EL (cell line): ENCODE data around the gene NPR2.

Experiments used
- DNase-seq: peaks from one replicate; pipeline ENCODE4 v3.0.0-alpha.2; 2016

NPR2 gene

GRCh38 chr9:35766997-35767396 is 24.4 kb upstream of the NPR2 start:
- DNase-seq, result no peak

- no peak for DNase-seq
Observed at GRCh38 chr9:35767458-35767857, 23.9 kb upstream of the NPR2 start.

GRCh38 chr9:35769763-35770162 is 21.6 kb upstream of the NPR2 start:
- DNase-seq, result no peak

- DNase-seq, result no peak
Observed at GRCh38 chr9:35771075-35771433, 20.3 kb upstream of the NPR2 start.

- DNase-seq, result no peak
Observed at GRCh38 chr9:35771534-35771933, 19.9 kb upstream of the NPR2 start.

- DNase-seq, result no peak
Observed at GRCh38 chr9:35771943-35772342, 19.4 kb upstream of the NPR2 start.

- no peak for DNase-seq
Observed at GRCh38 chr9:35774907-35775635, 16.3 kb upstream of the NPR2 start.

GRCh38 chr9:35776018-35776417 is 15.4 kb upstream of the NPR2 start:
- DNase-seq, result no peak

GRCh38 chr9:35778496-35778895 is 12.9 kb upstream of the NPR2 start:
- DNase-seq, result no peak

GRCh38 chr9:35781066-35781465 is 10.3 kb upstream of the NPR2 start:
- no peak for DNase-seq

- no peak for DNase-seq
Observed at GRCh38 chr9:35783418-35783817, 8.0 kb upstream of the NPR2 start.

GRCh38 chr9:35789541-35789940 is 1.9 kb upstream of the NPR2 start:
- no peak for DNase-seq

GRCh38 chr9:35790025-35790384 is 1.4 kb upstream of the NPR2 start:
- no peak for DNase-seq

- DNase-seq, result peak; percentile 87
Observed at GRCh38 chr9:35790385-35791296, 750 bp upstream of the NPR2 start.

GRCh38 chr9:35792024-35792813 is 828 bp downstream of the NPR2 start:
- DNase-seq, result no peak

GRCh38 chr9:35792826-35793225 is 1.4 kb downstream of the NPR2 start:
- no peak for DNase-seq

GRCh38 chr9:35793461-35793860 is 2.1 kb downstream of the NPR2 start:
- no peak for DNase-seq

GRCh38 chr9:35795695-35796094 is 4.3 kb downstream of the NPR2 start:
- no peak for DNase-seq

GRCh38 chr9:35797311-35798109 is 6.1 kb downstream of the NPR2 start:
- DNase-seq, result no peak

- peak; percentile 77 for DNase-seq
Observed at GRCh38 chr9:35798658-35799374, 7.4 kb downstream of the NPR2 start.

- no peak for DNase-seq
Observed at GRCh38 chr9:35800530-35800929, 9.1 kb downstream of the NPR2 start.
